Fibroblast of mammary gland (primary cell): ENCODE data around the gene CCNI.

Experiments used
- DNase-seq: peaks from one replicate; pipeline ENCODE4 v3.0.0-alpha.2; 2010; ENCODE audit warnings: low read depth
- H3K4me3 ChIP-seq: 2 replicates; pipeline ENCODE4 v1.5.1; 2011; ENCODE audit warnings: low read depth, mild to moderate bottlenecking, low read length, moderate library complexity; ENCODE audit not compliant: control insufficient read depth
- TF ChIP-seq, protein P1 (sequence below): conservative IDR thresholded peaks from 2 replicates; pipeline ENCODE4 v1.5.1; 2011; ENCODE audit warnings: low read depth, low read length, inconsistent platforms; ENCODE audit not compliant: control insufficient read depth, insufficient read depth

Gene CCNI, protein sequence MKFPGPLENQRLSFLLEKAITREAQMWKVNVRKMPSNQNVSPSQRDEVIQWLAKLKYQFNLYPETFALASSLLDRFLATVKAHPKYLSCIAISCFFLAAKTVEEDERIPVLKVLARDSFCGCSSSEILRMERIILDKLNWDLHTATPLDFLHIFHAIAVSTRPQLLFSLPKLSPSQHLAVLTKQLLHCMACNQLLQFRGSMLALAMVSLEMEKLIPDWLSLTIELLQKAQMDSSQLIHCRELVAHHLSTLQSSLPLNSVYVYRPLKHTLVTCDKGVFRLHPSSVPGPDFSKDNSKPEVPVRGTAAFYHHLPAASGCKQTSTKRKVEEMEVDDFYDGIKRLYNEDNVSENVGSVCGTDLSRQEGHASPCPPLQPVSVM

DNA sequence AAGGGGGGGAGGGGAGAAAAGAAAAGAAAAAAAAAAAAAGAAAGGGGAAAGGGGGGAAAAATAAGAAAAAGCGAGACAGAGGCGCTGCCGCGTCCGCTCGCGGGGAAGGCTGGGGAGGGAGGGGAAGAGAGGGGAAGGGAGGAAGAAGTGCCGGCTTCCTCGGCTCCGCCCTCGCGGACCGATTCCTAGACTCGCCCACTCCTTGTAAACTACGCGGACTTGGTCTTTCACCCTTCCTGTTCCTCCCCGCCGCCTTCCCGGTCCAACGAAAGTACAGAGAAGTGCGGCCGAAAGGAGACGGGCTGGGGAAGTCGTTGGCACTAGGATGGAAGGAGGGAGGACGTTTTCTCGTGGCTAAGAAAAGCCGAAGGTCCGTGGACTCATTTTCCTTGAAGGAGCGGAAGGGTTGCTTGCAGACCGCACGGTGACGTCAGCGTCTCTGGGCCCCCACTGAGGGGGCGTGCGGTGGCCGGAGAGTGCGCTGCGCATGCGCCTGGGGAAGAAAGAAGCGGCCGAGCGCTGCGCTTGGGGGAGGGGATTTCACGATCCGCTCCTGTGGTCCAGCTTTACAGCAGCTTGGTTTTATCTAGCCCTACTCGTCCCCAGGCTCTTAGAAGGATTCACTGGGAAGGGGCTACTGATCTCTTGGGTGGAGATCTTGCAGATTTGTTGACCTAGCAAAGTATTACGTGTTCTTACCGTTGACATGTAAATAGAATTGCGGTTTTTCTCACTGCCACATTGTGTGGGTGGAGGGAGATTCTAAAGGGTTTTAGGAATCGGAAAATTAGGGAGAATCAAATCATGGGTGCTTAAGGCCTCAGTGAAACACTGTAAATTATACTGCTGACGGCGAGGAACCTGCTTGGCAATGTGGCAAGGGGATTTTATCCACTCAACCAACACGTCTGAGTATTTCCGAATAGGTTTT lies at the start of gene CCNI:
Gene CCNI (minus strand): TSS at position 121 of the 931 bp plus-strand sequence. CDS start 9,627 bp downstream, outside the sequence.
- TF ChIP-seq, protein P1, sequence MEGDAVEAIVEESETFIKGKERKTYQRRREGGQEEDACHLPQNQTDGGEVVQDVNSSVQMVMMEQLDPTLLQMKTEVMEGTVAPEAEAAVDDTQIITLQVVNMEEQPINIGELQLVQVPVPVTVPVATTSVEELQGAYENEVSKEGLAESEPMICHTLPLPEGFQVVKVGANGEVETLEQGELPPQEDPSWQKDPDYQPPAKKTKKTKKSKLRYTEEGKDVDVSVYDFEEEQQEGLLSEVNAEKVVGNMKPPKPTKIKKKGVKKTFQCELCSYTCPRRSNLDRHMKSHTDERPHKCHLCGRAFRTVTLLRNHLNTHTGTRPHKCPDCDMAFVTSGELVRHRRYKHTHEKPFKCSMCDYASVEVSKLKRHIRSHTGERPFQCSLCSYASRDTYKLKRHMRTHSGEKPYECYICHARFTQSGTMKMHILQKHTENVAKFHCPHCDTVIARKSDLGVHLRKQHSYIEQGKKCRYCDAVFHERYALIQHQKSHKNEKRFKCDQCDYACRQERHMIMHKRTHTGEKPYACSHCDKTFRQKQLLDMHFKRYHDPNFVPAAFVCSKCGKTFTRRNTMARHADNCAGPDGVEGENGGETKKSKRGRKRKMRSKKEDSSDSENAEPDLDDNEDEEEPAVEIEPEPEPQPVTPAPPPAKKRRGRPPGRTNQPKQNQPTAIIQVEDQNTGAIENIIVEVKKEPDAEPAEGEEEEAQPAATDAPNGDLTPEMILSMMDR = no peak
- peak; percentile 97 for DNase-seq
- peak within 1 kb of the TSS; percentile 90 for H3K4me3 ChIP-seq

DNA sequence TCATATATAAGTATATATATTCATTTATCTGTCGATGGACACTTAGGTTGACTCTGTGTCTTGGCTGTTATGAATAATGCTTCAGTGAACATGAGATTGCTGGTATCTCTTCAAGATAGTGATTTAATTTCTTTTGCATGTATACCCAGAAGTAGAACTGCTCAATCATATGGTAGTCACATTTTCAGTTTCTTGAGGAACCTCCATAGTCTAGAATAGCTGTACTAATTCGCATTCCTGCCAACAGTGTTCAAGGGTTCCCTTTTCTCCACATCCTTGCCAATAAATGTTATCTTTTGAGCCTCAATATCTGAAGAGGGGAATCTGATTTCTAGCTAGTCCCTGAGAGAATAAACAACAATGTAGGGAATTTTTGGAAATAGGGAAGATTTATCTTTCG lies 48.8 kb upstream of the CCNI start:
- TF ChIP-seq, protein P1 = no peak
- DNase-seq = no peak
- H3K4me3 ChIP-seq = no peak overlapping the region

DNA sequence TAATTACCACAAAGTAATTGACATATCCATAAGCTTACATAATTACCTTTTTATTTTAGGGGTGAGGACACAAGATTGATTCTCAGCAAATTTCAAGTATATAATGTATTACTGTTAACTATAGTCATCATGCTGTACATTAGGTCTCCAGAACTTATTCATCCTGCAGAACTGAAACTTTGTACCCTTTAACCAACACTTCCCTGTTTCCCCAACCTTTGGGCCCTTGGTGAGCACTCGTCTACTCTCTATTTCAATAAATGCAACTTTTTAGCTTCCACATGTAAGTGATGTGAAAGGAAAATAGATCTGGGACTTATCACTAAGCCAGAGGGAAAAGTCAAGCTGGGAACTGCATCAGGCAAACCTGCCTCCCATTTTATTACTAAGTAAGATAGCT lies 47.6 kb upstream of the CCNI start:
- TF ChIP-seq, protein P1 = no peak
- DNase-seq = no peak
- H3K4me3 ChIP-seq = no peak overlapping the region

DNA sequence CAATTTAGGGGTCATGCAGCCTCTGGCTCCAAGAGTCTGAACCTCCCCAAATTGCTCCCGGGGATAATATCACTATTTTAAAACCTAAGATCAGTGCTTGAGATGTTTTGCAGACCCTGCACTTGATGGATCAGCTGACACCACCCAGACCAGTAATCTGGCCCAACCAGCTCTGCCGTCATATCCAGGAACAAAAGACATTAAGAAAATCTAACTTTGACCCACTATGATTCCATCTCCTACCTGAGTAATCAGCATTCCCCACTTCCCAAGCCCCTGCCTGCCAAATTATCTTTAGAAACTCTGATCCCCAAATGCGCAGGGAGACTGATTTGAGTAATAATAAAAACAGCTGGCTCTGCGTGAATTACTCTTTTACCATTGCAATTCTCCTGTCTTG lies 46.9 kb upstream of the CCNI start:
- no peak for DNase-seq
- no peak overlapping the region for H3K4me3 ChIP-seq
- TF ChIP-seq, protein P1 = no peak

DNA sequence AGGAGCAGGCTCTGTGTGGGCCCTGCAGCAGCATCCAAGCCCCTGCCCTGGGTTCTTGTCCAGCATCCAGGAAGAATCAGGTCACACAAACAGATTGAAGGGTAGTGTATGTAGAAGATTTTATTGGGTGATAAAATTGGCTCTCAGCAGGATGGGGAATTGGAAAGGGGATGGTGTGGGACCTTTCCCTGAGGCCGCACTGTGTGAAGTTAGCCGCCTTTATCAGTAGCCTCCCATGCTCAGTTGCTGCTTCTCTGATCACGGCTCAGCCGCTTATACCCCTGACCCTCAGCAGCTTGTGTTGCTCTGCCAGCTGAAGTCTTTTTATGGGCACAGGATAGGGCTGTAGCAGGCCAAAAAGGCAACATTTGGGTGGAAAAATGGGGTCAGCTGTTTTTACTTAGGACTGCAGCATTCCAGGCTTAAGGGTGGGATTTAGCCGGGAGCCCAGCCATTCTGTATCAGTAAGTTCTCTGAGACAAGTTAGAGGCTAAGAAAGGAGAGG lies 46.0 kb upstream of the CCNI start:
- no peak for DNase-seq
- no peak overlapping the region for H3K4me3 ChIP-seq
- TF ChIP-seq, protein P1 = no peak

DNA sequence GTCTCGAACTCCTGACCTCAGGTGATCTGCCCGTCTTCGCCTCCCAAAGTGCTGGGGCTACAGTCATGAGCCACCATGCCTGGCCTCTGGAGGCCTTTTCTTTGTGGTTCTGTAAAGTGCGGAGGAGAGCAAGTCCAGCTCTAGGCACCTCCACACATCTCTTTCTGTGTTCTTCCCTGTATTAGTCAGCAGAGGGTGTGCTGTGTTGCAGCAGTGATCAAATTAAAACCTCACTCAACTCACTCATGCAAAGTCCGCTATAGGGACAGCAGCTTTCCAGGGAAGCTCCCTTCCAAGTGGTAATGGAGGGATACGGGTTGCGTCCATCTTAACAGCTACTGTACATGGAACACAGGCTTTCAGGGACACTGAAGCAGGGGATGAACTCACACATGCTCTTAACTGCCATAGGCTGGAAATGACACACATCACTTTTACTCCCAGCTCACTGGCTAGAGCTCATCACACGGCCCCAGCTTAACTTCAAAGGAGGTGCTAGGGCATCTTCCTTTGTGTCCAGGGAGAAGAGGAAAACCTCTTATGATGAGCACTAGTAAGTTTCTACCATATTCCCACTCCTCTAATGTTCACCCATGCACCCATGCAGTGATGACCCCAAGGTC lies 45.2 kb upstream of the CCNI start:
- TF ChIP-seq, protein P1 = peak; percentile 13
- no peak overlapping the region for H3K4me3 ChIP-seq
- DNase-seq = peak; percentile 21
